AG04449 (cell line): ENCODE data around the gene RASGRP2.

Experiments
- CTCF ChIA-PET: fragments of 350-600 bp; formaldehyde crosslinking; extraction: SDS; loops from one replicate; lab custom pipeline; 2021; ENCODE audit warnings: antibody characterized with exemption; lab: Yijun Ruan, JAX
- POLR2A ChIA-PET: fragments of 400-600, 350-600 bp; formaldehyde crosslinking; extraction: SDS; loops from one replicate; lab custom pipeline; 2020; ENCODE audit warnings: antibody characterized with exemption, inconsistent platforms; lab: Yijun Ruan, JAX
- DNase-seq: peaks from one replicate; pipeline ENCODE4 v3.0.0-alpha.2; 2010; ENCODE audit warnings: low read depth, low spot score
- H3K4me3 ChIP-seq: 2 replicates; pipeline ENCODE4 v1.5.1; 2011; ENCODE audit warnings: low read depth, mild to moderate bottlenecking, control low read depth, low read length
- CTCF ChIP-seq: IDR thresholded peaks from one replicate; pipeline ENCODE4 v1.5.1; 2011; ENCODE audit warnings: mild to moderate bottlenecking, moderate library complexity, low read length, control low read depth, inconsistent platforms; ENCODE audit not compliant: insufficient read depth; ENCODE audit errors: missing control alignments

Gene RASGRP2

GRCh38 chr11:64713781-64714363 is 30.1 kb downstream of the RASGRP2 start:
- POLR2A ChIA-PET: no interaction called here
- CTCF ChIA-PET: interaction anchor here (1.4 kb wide), 1 partner anchor 25 kb away, joined by 4 read pairs; no protein-coding TSS in a partner anchor
- DNase-seq: no peak
- no peak for TF ChIP-seq CTCF
- H3K4me3 ChIP-seq: no peak overlapping the region

GRCh38 chr11:64713016-64713707 is 30.8 kb downstream of the RASGRP2 start:
- no peak for TF ChIP-seq CTCF
- no peak overlapping the region for H3K4me3 ChIP-seq
- ChIA-PET CTCF (interaction anchor here (1.0 kb wide), 1 partner anchor 25 kb away, joined by 5 read pairs; no protein-coding TSS in a partner anchor), POLR2A (no interaction called here)
- DNase-seq: no peak

DNA sequence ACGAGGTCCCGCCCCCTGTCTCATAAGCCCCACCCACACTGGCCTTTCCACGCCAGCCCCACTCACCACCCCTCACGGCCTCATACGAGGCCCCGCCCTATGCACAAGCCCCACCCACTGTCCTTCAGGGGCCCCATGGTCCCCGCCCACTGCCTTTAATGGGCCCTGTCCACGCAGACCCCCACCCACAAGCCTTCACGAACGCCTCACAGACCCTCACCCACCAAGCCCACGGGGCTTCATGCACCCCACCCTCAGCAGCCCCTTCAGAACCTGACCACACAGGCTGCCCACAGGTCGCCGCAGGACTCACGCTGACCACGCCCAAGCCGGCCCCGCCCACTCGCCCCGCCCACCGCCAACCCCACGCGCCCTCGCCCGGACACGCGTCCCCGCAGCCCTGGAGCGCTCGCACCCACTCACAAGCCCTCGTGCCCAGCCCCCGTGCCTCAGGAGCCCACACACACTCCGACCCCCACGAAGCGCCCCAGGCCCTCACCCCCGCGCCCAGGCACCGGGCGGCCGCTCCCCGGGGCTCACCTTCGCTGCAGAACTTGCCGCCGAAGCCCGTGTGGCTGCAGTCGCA is 31.4 kb downstream of the RASGRP2 start:
- DNase-seq: no peak
- ChIA-PET CTCF (interaction anchor here (1.0 kb wide), 1 partner anchor 24 kb away, joined by 5 read pairs; no protein-coding TSS in a partner anchor), POLR2A (no interaction called here)
- H3K4me3 ChIP-seq: no peak overlapping the region
- TF ChIP-seq CTCF: no peak

- ChIA-PET POLR2A (no interaction called here), CTCF (no interaction called here)
- H3K4me3 ChIP-seq: no peak overlapping the region
- no peak for DNase-seq
- TF ChIP-seq CTCF: no peak
These were observed 32.0 kb downstream of the RASGRP2 start for GRCh38 chr11:64711956-64712362.

DNA sequence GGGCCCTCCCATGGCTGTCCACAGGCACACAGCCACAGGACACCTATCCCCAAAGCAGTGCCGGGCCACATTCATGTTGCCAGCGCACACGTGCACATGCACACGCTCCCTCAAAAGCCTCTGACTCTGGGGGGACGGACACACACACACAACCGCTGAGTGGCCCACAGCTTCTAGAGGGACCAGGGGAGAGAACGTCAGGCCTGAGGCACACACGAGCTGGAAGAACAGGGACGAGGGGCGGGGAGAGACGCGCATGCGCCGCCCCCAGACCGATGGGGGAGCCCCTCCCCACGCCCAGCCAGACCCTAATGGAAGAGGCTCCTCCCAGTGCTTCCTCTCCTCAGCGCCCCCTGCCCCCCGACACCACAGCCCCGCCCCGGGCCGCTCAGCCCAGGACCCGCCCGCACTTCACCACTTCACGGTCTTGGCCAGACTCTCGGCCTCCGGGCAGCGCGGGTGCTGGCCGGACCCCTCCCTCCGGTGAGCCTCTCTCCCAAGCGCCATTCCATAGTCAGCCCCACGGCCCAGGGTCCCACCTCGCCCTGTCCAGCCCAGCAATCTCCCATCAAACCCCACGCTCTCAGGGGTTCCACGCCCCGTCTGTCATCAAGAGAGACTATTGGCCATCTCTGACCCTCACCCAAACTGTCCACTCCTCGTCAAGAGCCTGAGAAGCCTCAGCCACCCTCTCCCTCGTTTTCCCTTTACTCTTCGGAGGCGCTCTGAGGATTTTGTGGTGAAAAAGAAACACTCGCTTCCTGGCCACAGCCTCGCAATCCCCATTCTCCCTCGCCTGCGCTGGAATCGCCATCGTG is 32.6 kb downstream of the RASGRP2 start:
- POLR2A ChIA-PET: no interaction called here

More for the DNA sequence above, 32.6 kb downstream of the RASGRP2 start:
- no peak for DNase-seq
- H3K4me3 ChIP-seq: no peak overlapping the region
- no peak for TF ChIP-seq CTCF
- CTCF ChIA-PET: interaction anchor here (9.5 kb wide), 1 partner anchor 22 kb away, joined by 79 read pairs; no protein-coding TSS in a partner anchor
